Ureter (tissue), 1 donor: Measurements from ENCODE around the gene DGKK. TPM values are rescaled to one million over a fixed set of nuclear protein-coding genes. Genes with fewer than 3 reads are reported as not detected.
"Not testable (repeated sequence)": the region's sequence is repeated elsewhere in the genome, so short reads cannot be mapped to it uniquely, and the experiment has no call there.

ENCODE experiments used
- DNase-seq: peaks from one replicate; pipeline ENCODE4 v3.0.0-alpha.2; 2020; ENCODE audit warnings: low spot score
- total RNA-seq: library from RNA; stranded (reverse); gene quantifications from one replicate; pipeline ENCODE4 v1.2.4, GENCODE V29; 2023
- donor health status: DM: yes; HTN: yes; CAD: no.

The DGKK gene
- total RNA-seq, 1 donor from 2014 or later, result not detected

- no peak for DNase-seq
These were observed 39.0 kb downstream of the DGKK start for GRCh38 chrX:50431623-50432022.

DNA sequence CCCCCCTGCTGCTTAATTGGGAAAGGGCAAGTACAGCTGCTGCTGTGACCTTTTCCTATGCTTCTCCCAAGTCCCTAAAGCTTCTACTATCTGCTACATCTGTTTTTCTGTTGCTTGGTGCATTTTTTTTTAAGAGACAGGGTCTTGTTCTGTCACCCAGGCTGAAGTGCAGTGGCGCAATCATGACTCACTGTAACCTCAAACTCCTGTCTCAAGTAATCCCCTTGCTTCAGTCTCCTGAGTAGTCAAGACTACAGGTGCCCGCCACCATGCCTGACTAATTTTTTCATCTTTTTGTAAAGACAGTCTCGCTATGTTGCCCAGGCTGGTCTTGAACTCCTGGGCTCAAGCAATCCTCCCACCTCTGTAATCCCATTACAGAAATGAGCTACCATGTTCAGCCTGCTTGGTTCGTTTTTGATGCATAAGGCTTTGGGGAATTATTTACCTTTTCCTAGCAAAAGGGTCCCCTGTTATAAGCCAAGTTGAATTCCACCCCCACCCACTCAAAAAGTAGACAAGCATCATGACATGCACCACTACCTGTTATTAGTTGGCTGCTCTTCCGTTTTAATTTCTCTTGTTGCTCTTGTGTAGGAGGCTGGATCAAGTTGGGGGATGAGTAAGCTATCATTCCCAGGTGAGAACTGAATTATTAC lies 39.6 kb downstream of the DGKK start:
- DNase-seq, result no peak

- DNase-seq, result no peak
These were observed 42.5 kb downstream of the DGKK start for GRCh38 chrX:50428174-50428573.

DNA sequence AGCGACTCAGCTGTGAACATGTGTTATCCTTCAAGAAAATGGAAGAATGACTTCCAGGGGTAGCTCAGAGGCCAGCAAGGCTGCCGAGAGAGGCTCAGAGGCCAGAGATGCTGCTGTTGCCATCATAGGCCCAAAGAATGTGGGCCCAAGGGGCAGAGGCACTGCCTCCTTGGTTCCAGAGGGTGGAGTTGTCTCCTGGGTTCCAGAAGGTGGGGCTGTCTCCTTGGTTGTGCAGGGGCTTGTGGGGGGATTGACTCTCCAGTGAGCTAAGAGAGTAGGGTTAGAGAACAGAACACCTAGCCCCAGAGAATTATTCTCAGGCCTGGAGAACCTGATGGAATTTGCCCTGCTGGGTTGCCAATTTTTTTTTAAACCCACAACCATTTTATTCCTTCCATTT lies 62.6 kb downstream of the DGKK start:
- no peak for DNase-seq

DNA sequence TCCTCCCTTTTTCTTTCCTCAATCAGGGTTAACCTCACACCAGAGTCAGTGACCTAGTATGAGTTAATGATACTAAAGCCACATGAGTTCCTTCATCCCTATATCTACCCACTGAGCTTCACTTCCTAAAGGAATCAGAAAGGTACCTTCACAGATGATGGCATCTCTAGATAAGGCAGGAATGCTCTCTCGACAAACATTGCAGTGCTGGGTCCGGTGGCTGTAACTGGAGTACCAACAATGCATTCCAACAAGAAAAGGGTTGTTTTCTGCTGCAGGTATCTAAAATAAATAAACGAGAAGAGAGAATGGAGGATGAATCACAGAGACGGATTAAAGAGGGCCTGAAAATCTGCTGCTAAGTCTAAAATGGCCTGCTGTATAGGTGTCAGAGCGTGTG lies 66.7 kb downstream of the DGKK start:
- no peak for DNase-seq

GRCh38 chrX:50402886-50403285 lies 67.7 kb downstream of the DGKK start:
- no peak for DNase-seq

DNA sequence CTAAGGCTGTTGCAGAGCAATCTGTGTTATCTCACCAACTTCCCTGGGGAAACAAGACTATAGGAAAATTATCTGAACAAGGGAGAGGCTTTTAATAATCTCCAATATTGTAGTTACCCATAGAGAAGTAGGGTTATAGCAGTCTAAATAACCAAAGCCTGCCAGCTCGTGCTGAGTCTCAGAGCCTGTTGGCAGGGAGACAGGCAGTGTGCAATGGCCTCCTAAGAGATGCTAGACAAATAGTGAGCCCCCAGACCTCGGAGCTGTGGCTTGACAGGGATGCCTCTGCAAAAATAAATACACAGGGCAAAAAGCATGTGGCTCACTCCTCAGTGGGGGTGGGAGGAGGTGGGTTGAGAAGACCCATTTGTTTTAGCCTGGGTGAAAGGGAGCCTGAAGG lies 76.7 kb downstream of the DGKK start:
- no peak for DNase-seq

- no peak for DNase-seq
These were observed 84.1 kb downstream of the DGKK start for GRCh38 chrX:50386520-50386919.

- no peak for DNase-seq
These were observed 88.8 kb downstream of the DGKK start for GRCh38 chrX:50381729-50382415.

DNA sequence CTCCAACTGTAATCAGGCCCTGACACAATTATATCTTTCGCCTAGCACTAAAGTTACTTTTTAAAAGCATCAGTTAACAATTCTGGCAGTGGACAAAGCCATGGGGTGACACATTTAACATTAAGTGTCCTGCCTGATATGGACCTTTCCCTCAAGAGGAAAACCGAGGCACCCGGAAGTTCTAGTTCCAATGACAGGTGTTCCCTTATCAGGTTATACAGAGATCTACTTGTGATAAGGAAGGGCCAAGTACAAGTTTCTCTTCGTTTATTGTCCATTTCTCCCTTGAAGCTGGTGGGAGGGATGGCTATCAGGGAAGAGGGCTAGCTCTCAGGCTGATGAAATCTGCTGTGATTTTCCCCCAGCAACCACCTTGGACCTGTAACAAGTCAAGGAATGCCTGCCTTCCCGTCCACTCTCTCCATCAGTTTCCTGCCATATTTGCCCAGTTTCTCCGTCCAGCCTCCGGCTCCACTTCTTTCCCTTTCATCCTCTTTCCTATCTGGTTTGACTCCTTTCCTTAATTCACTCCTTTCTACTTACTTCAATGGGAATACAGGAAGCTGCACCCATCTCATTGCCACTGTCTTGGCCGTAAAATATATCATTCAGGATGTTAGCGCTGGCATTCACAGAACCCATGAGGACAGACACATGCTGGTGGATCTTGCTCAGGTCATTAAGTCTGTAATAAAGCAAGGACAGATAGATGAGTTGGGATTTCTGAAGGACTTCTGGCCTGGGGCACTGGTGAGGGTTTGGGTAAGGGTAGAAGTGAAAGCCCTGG lies 95.0 kb downstream of the DGKK start:
- no peak for DNase-seq

GRCh38 chrX:50372966-50373365 lies 97.7 kb downstream of the DGKK start:
- DNase-seq, result no peak

DNA sequence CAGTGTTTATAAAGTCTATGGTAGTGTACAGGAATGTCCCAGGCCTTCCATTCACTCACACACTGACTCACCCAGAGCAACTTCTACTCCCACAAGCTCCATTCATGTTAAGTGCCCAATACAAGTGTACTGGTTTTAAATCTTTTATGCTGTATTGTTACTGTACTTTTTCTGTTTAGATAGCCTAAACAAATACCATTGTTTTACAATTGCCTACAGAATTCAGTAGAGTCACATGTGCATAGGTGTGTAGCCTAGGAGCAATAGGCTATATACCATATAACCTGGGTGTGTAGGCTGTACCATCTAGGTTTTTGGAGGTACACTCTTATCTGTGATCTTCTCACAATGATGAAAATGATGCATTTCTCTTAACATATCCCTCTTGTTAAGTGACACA lies 126.7 kb downstream of the DGKK start:
- no peak for DNase-seq

- no peak for DNase-seq
These were observed 137.3 kb downstream of the DGKK start for GRCh38 chrX:50333308-50333707.

- DNase-seq, result not testable (repeated sequence)
These were observed 138.0 kb downstream of the DGKK start for GRCh38 chrX:50332668-50333067.

- no peak for DNase-seq
These were observed 143.4 kb downstream of the DGKK start for GRCh38 chrX:50327235-50327634.
